GM23248 (cell line): ENCODE measurements around the gene NAV2.

ENCODE experiments used
- EZH2 ChIP-seq: fragments of 200-600 bp; sonication (generic); IDR thresholded peaks from 2 replicates; pipeline ENCODE4 v1.6.1; 2018; ENCODE audit warnings: antibody characterized with exemption, mild to moderate bottlenecking; ENCODE audit not compliant: insufficient read depth, poor library complexity, severe bottlenecking
- EZH2phosphoT487 ChIP-seq: fragments of 200-600 bp; sonication (generic); IDR thresholded peaks from 2 replicates; pipeline ENCODE4 v1.6.1; 2018; ENCODE audit warnings: antibody characterized with exemption, moderate library complexity, mild to moderate bottlenecking, low read depth; ENCODE audit not compliant: insufficient read depth

DNA sequence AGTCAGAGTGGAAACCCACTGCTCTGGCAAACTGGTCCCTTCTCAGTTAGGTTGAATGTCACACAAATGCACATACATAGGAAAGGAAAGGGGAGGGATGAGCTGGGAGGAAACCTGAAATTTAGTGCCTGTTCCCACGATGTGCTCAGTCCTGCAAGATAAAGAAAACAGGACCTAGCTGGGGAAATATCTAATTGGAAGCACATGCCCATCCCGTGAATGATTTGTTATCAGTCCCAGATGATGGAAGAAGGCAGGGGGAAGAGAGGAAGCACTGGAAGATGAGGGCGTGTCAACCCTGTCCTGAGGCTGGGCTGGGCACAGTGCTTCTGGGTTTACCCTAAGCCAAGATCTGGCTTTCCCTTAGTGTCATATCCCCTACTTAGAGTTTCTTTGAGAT is 173.9 kb downstream of the NAV2 start:
- TF ChIP-seq EZH2 = no peak
- no peak for TF ChIP-seq EZH2phosphoT487
